Stomach (tissue), 9 donors: ENCODE results near the gene KASH5. TPM values are rescaled to one million over a fixed set of nuclear protein-coding genes. Genes with fewer than 3 reads are reported as not detected.
A peak's percentile ranks its signal among the peaks of the same experiment; 100 is the strongest.

Experiments
- DNase-seq, 2 donors: peaks; one replicate each; pipeline versions ENCODE4 v3.0.0 to v3.0.0-alpha.2; 2013 to 2019
- H3K27ac ChIP-seq, 5 donors: fragments of 200-600 bp in 4 of 5; sonication (generic) in 4 of 5; one replicate each; pipeline ENCODE4 v1.5.1; 2013 to 2019; ENCODE audit warnings: mild to moderate bottlenecking in 1 of 5, moderate library complexity in 1 of 5
- H3K27me3 ChIP-seq, 3 donors: fragments of 200-600 bp; sonication (generic); one replicate each; pipeline ENCODE4 v1.5.1; 2017 to 2019; ENCODE audit warnings: mixed run types in 1 of 3
- H3K36me3 ChIP-seq, 4 donors: fragments of 200-600 bp; sonication (generic); 1 replicate in 3 of 4; 2 replicates in 1 of 4; pipeline ENCODE4 v1.5.1; 2016 to 2019
- H3K4me1 ChIP-seq, 4 donors: fragments of 200-600 bp; sonication (generic); one replicate each; pipeline ENCODE4 v1.5.1; 2016 to 2019
- H3K4me3 ChIP-seq, 4 donors: fragments of 200-600 bp; sonication (generic) in 3 of 4; one replicate each; pipeline ENCODE4 v1.5.1; 2016 to 2019; ENCODE audit warnings: mild to moderate bottlenecking in 1 of 4
- H3K9me3 ChIP-seq, 4 donors: fragments of 200-600 bp; sonication (generic); one replicate each; pipeline ENCODE4 v1.5.1; 2016 to 2019
- CTCF ChIP-seq, 7 experiments: fragments of 450-650 bp in 4 of 7; fragments of 200-600 bp in 3 of 7; sonication (generic) in 3 of 7; IDR thresholded peaks; one replicate each; pipeline ENCODE4 v1.5.1; 2016 to 2019; ENCODE audit warnings: antibody characterized with exemption in 7 of 7, control low read depth in 2 of 7, mild to moderate bottlenecking in 1 of 7
- EP300 ChIP-seq: sonication (generic); formaldehyde crosslinking; IDR thresholded peaks from one replicate; pipeline ENCODE4 v1.6.1; 2017; ENCODE audit warnings: antibody characterized with exemption
- POLR2A ChIP-seq, 4 donors: fragments of 450-650 bp; IDR thresholded peaks; one replicate each; pipeline ENCODE4 v1.6.1; 2016; ENCODE audit warnings: antibody characterized with exemption in 4 of 4, control low read depth in 2 of 4, mild to moderate bottlenecking in 1 of 4, moderate library complexity in 1 of 4
- POLR2AphosphoS5 ChIP-seq, 3 donors: sonication (generic); formaldehyde crosslinking; IDR thresholded peaks; one replicate each; pipeline ENCODE4 v1.6.1; 2016; ENCODE audit warnings: antibody characterized with exemption in 3 of 3
- WGBS, 5 donors: extraction: QIAGEN DNeasy Blood & Tissue Kit in 3 of 5; methylation state at CpG; one replicate each; pipeline versions ENCODE4 v1.1.5 to v1.1.7; 2013 to 2018; 5-methylcytosine and 5-hydroxymethylcytosine counted together
- intact Hi-C: fragments of 100-400 bp; cut with DNase I; formaldehyde crosslinking; loops from one replicate; pipeline ENCODE4 v1.15.1; 2023; ENCODE audit warnings: low total_unique reads
- polyA plus RNA-seq, 3 donors: library from polyadenylated mRNA; stranded (reverse); fragments of 200-250 nt; gene quantifications; one replicate each; pipeline ENCODE4 v1.2.3, GENCODE V29; 2013
- total RNA-seq, 5 donors: library from RNA; depleted of rRNA; stranded (reverse); fragments of >200 nt; gene quantifications; one replicate each; pipeline versions ENCODE4 v1.1.0 to v1.2.3, GENCODE V29; 2014 to 2016
- donor health status: healthy with polysubstance abuse.
- donor health status: Bipolar disorder and iron deficiency.
- donor health status: healthy.

KASH5 gene
- total and polyA plus RNA-seq, 8 donors: 0.20 to 0.37 TPM; not detected in 6

GRCh38 chr19:49390929-49391359, 2.9 kb downstream of the KASH5 start:
- 30 to 52% (median 35%) methylated on average over 9 of the region's 9 CpGs for WGBS, 5 donors
- Histone ChIP-seq H3K4me3 (no peak overlapping the region), H3K9me3 (no peaks in the 10 kb centered on the region), H3K36me3 (no peaks in the 10 kb centered on the region), H3K27me3 (peaks cover 0 to 60% (median 10%) of the 10 kb centered on the region in 3 donors), H3K4me1 (peaks cover 0 to 13% (median 1%) of the 10 kb centered on the region in 4 donors), H3K27ac (no peak overlapping the region)
- TF ChIP-seq EP300: no peak
- no peak for TF ChIP-seq CTCF (IDR thresholded peaks at IDR 0.05)
- TF ChIP-seq POLR2AphosphoS5 (IDR thresholded peaks at IDR 0.05): no peak
- TF ChIP-seq POLR2A (IDR thresholded peaks at IDR 0.05): no peak
- peak in 1 of 2 donors; percentile 34 for DNase-seq
- intact Hi-C loops: loop anchor here (5.0 kb wide), 1 partner anchor 51 kb away; the partner anchor contains the start of gene SLC17A7

GRCh38 chr19:49391581-49392399, 3.7 kb downstream of the KASH5 start:
- 20 to 25% (median 23%) methylated on average over 13 to 14 of the region's 14 CpGs for WGBS, 5 donors
- H3K27ac ChIP-seq: no peak overlapping the region

GRCh38 chr19:49393881-49394280, 5.8 kb downstream of the KASH5 start:
- intact Hi-C loops: loop anchor here (5.0 kb wide), 1 partner anchor 48 kb away; the partner anchor contains the start of gene SLC17A7
- Histone ChIP-seq H3K9me3 (no peaks in the 10 kb centered on the region), H3K4me1 (peaks cover 0 to 6% (median 1%) of the 10 kb centered on the region in 4 donors), H3K4me3 (no peak overlapping the region), H3K27ac (no peak overlapping the region), H3K27me3 (peaks cover 0 to 66% (median 7%) of the 10 kb centered on the region in 3 donors), H3K36me3 (no peaks in the 10 kb centered on the region)
- TF ChIP-seq EP300 (no peak), POLR2AphosphoS5 (IDR thresholded peaks at IDR 0.05) (no peak), POLR2A (IDR thresholded peaks at IDR 0.05) (no peak), CTCF (IDR thresholded peaks at IDR 0.05) (no peak)
- DNase-seq: no peak
- 51 to 64% (median 61%) methylated on average over 5 of the region's 5 CpGs for WGBS, 5 donors

More at GRCh38 chr19:49391581-49392399, 3.7 kb downstream of the KASH5 start:
- Histone ChIP-seq H3K4me1 (peaks cover 0 to 13% (median 1%) of the 10 kb centered on the region in 4 donors), H3K9me3 (no peaks in the 10 kb centered on the region), H3K4me3 (no peak overlapping the region), H3K36me3 (no peaks in the 10 kb centered on the region), H3K27me3 (peaks cover 0 to 63% (median 10%) of the 10 kb centered on the region in 3 donors)
- intact Hi-C loops: loop anchor here (5.0 kb wide), 1 partner anchor 51 kb away; the partner anchor contains the start of gene SLC17A7
- DNase-seq: peak; percentile 82 to 93
- TF ChIP-seq EP300 (no peak), POLR2A (IDR thresholded peaks at IDR 0.05) (no peak), CTCF (IDR thresholded peaks at IDR 0.05) (peak in 6 of 7 experiments; percentile 31 to 91 (median 79)), POLR2AphosphoS5 (IDR thresholded peaks at IDR 0.05) (peak in 1 of 3 donors; percentile 68)

- intact Hi-C loops: loop anchor here (5.0 kb wide), 1 partner anchor 37 kb away; no protein-coding TSS in a partner anchor
- H3K27ac ChIP-seq: no peak overlapping the region
- H3K36me3 ChIP-seq: no peaks in the 10 kb centered on the region
- DNase-seq: no peak
- TF ChIP-seq POLR2AphosphoS5 (IDR thresholded peaks at IDR 0.05) (no peak), POLR2A (IDR thresholded peaks at IDR 0.05) (no peak), CTCF (IDR thresholded peaks at IDR 0.05) (no peak), EP300 (no peak)
- 68 to 78% (median 74%) methylated on average over 13 to 15 of the region's 15 CpGs for WGBS, 5 donors
- no peaks in the 10 kb centered on the region for H3K9me3 ChIP-seq
- peaks cover 0 to 55% (median 7%) of the 10 kb centered on the region in 3 donors for H3K27me3 ChIP-seq
- no peak overlapping the region for H3K4me3 ChIP-seq
- H3K4me1 ChIP-seq: peaks cover 0 to 6% (median 1%) of the 10 kb centered on the region in 4 donors
Observed at GRCh38 chr19:49395581-49396407, 7.7 kb downstream of the KASH5 start.
